Smooth muscle cell (in vitro differentiated cells): ENCODE results near the gene PIGP. TPM values are rescaled to one million over a fixed set of nuclear protein-coding genes. Genes with fewer than 3 reads are reported as not detected.

ENCODE experiments used
- DNase-seq: peaks from one replicate; lab custom pipeline; 2025; ENCODE audit not compliant: unreplicated experiment; lab: John Stamatoyannopoulos, UW
- H2AFZ ChIP-seq: fragments of 200-600 bp; sonication (generic); 2 replicates; pipeline ENCODE4 v1.6.0; 2016; ENCODE audit warnings: antibody characterized with exemption, low read depth, mild to moderate bottlenecking
- H3F3A ChIP-seq: fragments of 200-600 bp; sonication (generic); 2 replicates; pipeline ENCODE4 v1.6.0; 2017; ENCODE audit warnings: antibody characterized with exemption, low read depth
- H3K27ac ChIP-seq: fragments of 200-600 bp; sonication (generic); 2 replicates; pipeline ENCODE4 v1.5.1; 2016; ENCODE audit warnings: low read depth, mild to moderate bottlenecking
- H3K27me3 ChIP-seq: fragments of 200-600 bp; sonication (generic); 2 replicates; pipeline ENCODE4 v1.6.1; 2016; ENCODE audit warnings: low read depth, mild to moderate bottlenecking
- H3K36me3 ChIP-seq: fragments of 200-600 bp; sonication (generic); 2 replicates; pipeline ENCODE4 v1.5.1; 2016; ENCODE audit warnings: low read depth
- H3K4me1 ChIP-seq: fragments of 200-600 bp; sonication (generic); 2 replicates; pipeline ENCODE4 v1.5.1; 2016; ENCODE audit warnings: low read depth
- H3K4me2 ChIP-seq: fragments of 200-600 bp; sonication (generic); 2 replicates; pipeline ENCODE4 v1.6.0; 2016; ENCODE audit warnings: mild to moderate bottlenecking
- H3K4me3 ChIP-seq: fragments of 200-600 bp; sonication (generic); 2 replicates; pipeline ENCODE4 v1.5.1; 2016; ENCODE audit warnings: mild to moderate bottlenecking
- H3K79me2 ChIP-seq: fragments of 200-600 bp; sonication (generic); 2 replicates; pipeline ENCODE4 v1.6.0; 2016; ENCODE audit warnings: low read depth, mild to moderate bottlenecking
- H3K9ac ChIP-seq: fragments of 200-600 bp; sonication (generic); 2 replicates; pipeline ENCODE4 v1.6.0; 2016; ENCODE audit warnings: low read depth
- H3K9me3 ChIP-seq: fragments of 200-600 bp; sonication (generic); replicated peaks from 2 replicates; pipeline ENCODE4 v1.5.1; 2016; ENCODE audit warnings: low read depth
- H4K20me1 ChIP-seq: fragments of 200-600 bp; sonication (generic); 2 replicates; pipeline ENCODE4 v1.6.0; 2016; ENCODE audit warnings: low read depth
- WGBS: methylation state at CpG from one replicate; pipeline ENCODE4 v1.1.7; 2016; ENCODE audit warnings: low lambda C conversion rate; 5-methylcytosine and 5-hydroxymethylcytosine counted together
- polyA plus RNA-seq: library from polyadenylated mRNA; unstranded; fragments of >200 nt; fragmentation: Nextera tagmentation; extraction: Ambion mirVana; gene quantifications from 2 replicates; pipeline ENCODE4 v1.2.1, GENCODE V29; 2016
- total RNA-seq: library from RNA; depleted of rRNA; stranded (reverse); fragments of >200 nt; gene quantifications from 2 replicates; pipeline ENCODE4 v1.2.3, GENCODE V29; 2014
- TF ChIP-seq, protein P1 (sequence below): fragments of 200-600 bp; sonication (generic); IDR thresholded peaks from 2 replicates; pipeline ENCODE4 v1.5.1; 2017; ENCODE audit warnings: borderline replicate concordance, mild to moderate bottlenecking, antibody characterized with exemption; ENCODE audit not compliant: insufficient read depth, poor library complexity, severe bottlenecking

The PIGP gene
- total and polyA plus RNA-seq, 2 experiments from 2014 or later: 15.4 to 17.6 TPM

DNA sequence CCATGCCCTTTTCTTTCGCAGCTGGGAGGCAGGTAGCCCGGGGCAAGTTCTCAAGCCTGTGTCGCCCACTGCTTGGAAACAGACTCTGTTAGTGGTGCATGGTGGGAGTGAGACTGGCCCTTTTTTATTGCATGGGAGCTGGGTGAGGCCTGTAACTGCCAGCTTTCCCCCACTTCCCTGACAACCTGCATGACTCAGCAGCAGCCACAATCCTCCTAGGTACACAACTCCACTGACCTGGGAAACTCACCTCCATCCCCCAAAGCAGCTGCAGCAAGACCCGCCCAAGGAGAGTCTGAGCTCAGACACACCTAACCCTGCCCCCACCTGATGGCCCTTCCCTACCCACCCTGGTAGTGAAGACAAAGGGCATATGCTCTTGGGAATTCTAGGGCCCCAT is 25.8 kb downstream of the PIGP start:
- no peak overlapping the region for H2AFZ ChIP-seq
- DNase-seq: no peak
- TF ChIP-seq, protein P1, sequence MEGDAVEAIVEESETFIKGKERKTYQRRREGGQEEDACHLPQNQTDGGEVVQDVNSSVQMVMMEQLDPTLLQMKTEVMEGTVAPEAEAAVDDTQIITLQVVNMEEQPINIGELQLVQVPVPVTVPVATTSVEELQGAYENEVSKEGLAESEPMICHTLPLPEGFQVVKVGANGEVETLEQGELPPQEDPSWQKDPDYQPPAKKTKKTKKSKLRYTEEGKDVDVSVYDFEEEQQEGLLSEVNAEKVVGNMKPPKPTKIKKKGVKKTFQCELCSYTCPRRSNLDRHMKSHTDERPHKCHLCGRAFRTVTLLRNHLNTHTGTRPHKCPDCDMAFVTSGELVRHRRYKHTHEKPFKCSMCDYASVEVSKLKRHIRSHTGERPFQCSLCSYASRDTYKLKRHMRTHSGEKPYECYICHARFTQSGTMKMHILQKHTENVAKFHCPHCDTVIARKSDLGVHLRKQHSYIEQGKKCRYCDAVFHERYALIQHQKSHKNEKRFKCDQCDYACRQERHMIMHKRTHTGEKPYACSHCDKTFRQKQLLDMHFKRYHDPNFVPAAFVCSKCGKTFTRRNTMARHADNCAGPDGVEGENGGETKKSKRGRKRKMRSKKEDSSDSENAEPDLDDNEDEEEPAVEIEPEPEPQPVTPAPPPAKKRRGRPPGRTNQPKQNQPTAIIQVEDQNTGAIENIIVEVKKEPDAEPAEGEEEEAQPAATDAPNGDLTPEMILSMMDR: no peak
- H3F3A ChIP-seq: no peaks in the 10 kb centered on the region
- H3K9me3 ChIP-seq: no peaks in the 10 kb centered on the region
- H3K4me2 ChIP-seq: no peak overlapping the region
- H3K27ac ChIP-seq: no peak overlapping the region
- no peaks in the 10 kb centered on the region for H3K4me1 ChIP-seq
- H3K4me3 ChIP-seq: no peak overlapping the region
- H3K79me2 ChIP-seq: no peaks in the 10 kb centered on the region
- H4K20me1 ChIP-seq: no peaks in the 10 kb centered on the region
- H3K36me3 ChIP-seq: no peaks in the 10 kb centered on the region
- no peak overlapping the region for H3K9ac ChIP-seq
- H3K27me3 ChIP-seq: no peaks in the 10 kb centered on the region
- 66% methylated on average over 4 of the region's 4 CpGs for WGBS

DNA sequence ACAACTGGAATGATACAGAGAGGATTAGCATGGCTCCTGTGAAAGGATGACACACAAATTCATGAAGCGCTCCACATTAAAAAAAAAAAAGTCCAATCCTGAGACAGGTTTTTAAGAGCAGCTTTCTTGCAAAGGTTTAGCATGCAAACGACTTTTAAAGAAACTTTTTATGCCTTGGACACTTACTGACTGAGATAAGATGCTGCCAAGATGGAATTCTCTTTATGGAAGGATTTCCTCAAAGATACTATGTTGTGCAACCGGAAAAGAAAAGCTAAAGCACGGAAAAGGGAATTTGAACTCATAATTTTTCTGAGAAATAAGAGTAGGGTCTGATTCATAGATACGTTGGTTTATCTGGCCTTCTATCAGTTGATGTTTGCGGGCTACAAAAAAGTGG is 27.3 kb downstream of the PIGP start:
- WGBS: 70% methylated on average over 6 of the region's 6 CpGs
- DNase-seq: no peak

DNA sequence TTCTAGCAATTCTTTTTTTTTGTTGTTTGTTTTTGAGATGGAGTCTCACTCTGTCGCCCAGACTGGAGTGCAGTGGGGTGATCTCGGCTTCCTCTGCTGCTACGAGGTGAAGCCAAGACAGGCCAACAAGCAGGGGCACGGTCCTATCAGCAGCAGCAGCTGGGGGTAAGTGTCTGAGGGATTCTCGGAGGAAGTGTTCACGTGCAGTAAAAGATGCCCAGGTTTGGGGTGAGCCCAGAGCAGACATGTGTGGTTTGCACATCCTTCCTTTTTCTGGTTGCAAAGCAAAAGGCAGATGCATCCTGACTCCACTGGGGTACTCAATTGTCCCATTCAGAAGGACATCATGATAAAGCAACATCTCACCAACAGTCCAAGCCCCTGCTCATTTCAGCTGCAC is 27.7 kb downstream of the PIGP start:
- Histone ChIP-seq H3K36me3 (no peaks in the 10 kb centered on the region), H3F3A (no peaks in the 10 kb centered on the region), H3K4me3 (no peak overlapping the region), H3K4me2 (no peak overlapping the region), H3K9ac (no peak overlapping the region), H3K9me3 (no peaks in the 10 kb centered on the region), H2AFZ (no peak overlapping the region), H3K27ac (no peak overlapping the region), H3K4me1 (peaks cover 4% of the 10 kb centered on the region), H3K79me2 (no peaks in the 10 kb centered on the region), H3K27me3 (no peaks in the 10 kb centered on the region), H4K20me1 (no peaks in the 10 kb centered on the region)
- WGBS: 94% methylated on average over 6 of the region's 6 CpGs
- TF ChIP-seq, protein P1: no peak
- no peak for DNase-seq

More for the DNA sequence above, 27.3 kb downstream of the PIGP start:
- H3K27ac ChIP-seq: no peak overlapping the region
- no peaks in the 10 kb centered on the region for H4K20me1 ChIP-seq
- H3K9me3 ChIP-seq: no peaks in the 10 kb centered on the region
- H3K4me3 ChIP-seq: no peak overlapping the region
- H3K36me3 ChIP-seq: no peaks in the 10 kb centered on the region
- no peaks in the 10 kb centered on the region for H3K27me3 ChIP-seq
- no peaks in the 10 kb centered on the region for H3K79me2 ChIP-seq
- H3K4me1 ChIP-seq: peaks cover 4% of the 10 kb centered on the region
- no peaks in the 10 kb centered on the region for H3F3A ChIP-seq
- no peak overlapping the region for H2AFZ ChIP-seq
- H3K4me2 ChIP-seq: no peak overlapping the region
- H3K9ac ChIP-seq: no peak overlapping the region
- TF ChIP-seq, protein P1: no peak

DNA sequence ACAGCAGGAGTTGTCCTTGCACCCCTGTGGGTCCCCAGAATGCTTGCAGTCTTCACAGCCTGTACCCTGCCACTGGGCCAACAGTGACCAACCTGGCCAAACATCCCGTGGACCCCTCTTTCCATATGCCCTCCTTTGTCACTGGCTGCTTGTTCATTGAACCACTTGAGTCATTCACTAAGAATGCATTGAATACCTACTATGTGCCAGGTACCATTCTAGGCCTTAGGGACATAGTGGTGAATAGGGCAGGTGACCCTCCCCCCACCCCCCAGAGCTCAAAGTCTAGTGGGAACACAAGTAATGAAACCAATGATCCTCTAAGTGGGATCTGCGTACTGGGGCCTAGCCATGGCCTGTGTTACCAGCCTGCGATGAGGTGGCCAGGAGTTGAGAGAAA is 28.2 kb downstream of the PIGP start:
- Histone ChIP-seq H3K4me2 (no peak overlapping the region), H3K4me1 (peaks cover 4% of the 10 kb centered on the region), H3F3A (no peaks in the 10 kb centered on the region), H4K20me1 (no peaks in the 10 kb centered on the region), H3K27ac (no peak overlapping the region), H3K9ac (no peak overlapping the region), H2AFZ (no peak overlapping the region), H3K79me2 (no peaks in the 10 kb centered on the region), H3K36me3 (no peaks in the 10 kb centered on the region), H3K4me3 (no peak overlapping the region), H3K9me3 (no peaks in the 10 kb centered on the region), H3K27me3 (no peaks in the 10 kb centered on the region)
- no peak for DNase-seq
- WGBS: 100% methylated on average over 3 of the region's 3 CpGs
- TF ChIP-seq, protein P1: no peak
